ENCODE results near the gene MRPS7. TPM values are rescaled to one million over a fixed set of nuclear protein-coding genes. Genes with fewer than 3 reads are reported as not detected.

The MRPS7 gene
- total RNA-seq, 1 experiment from 2014 or later = 93.7 TPM

DNA sequence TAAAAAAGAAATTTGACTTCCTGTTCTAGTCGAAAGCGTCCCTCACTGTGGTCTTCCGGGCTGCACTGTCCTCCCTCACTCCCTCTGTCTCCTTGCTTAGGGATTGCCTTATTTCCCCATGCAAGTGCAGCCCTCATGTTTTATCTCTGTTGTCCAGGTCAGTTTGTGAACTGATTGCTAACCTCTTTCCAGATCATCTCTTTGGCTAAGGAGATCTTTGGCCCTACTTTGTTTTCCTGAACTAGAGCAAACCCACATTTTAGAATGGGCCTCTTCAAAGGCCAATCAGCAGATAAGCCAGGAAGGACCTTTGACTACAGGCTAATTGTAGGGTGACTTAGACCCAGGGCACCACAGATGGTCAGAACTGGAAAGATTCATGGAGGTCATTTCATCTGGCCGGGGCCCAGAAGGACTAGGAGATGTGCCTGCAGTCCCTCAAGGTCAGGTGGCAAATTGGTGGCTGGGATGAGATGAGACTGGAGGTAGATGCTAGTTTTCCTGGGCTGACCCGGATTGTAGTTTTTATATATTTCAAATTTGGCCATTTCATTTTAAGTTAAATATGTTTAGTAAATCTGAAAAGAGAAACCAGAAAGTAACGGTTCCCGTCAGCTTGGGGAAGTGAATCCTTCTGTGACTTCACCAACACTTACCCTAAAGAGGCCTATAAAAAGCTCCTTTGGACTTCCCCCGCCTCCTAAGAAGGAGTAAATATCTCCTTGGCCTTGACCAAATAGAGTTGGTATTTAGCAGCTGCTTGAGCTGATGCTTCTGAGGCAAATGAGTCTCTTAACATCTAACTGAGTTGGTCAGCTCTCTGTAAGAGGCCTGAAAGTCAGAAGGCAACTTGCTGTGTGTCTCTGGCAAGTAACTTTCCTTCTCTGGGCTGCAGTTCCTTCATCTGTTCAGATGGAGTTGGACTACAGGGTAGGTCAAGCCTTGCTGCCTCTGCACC is 33.8 kb downstream of the MRPS7 start:
- Histone ChIP-seq H3K9ac (ENCODE audit: extremely low read depth, insufficient read length, low read length) (no peak overlapping the region), H3K27me3 (ENCODE audit: insufficient read depth, low read length) (no peaks in the 10 kb centered on the region), H3K23ac (ENCODE audit: insufficient read length, low read depth, low read length) (no peak overlapping the region), H4K91ac (ENCODE audit: insufficient read length, low read depth, low read length) (no peak overlapping the region), H3K79me1 (ENCODE audit: insufficient read depth, low read depth, low read length, poor library complexity, severe bottlenecking) (no peaks in the 10 kb centered on the region), H2BK120ac (ENCODE audit: low read depth, low read length, poor library complexity, severe bottlenecking) (no peak overlapping the region), H3K4me2 (ENCODE audit: insufficient read depth, insufficient read length, low read length) (no peak overlapping the region), H3K23me2 (ENCODE audit: insufficient read length, low read depth, low read length, poor library complexity, severe bottlenecking) (no peaks in the 10 kb centered on the region), H3T11ph (ENCODE audit: low read length) (no peak overlapping the region), H3K4ac (ENCODE audit: low read depth, low read length) (no peak overlapping the region), H3K4me1 (ENCODE audit: insufficient read depth, low read length) (no peaks in the 10 kb centered on the region), H3K56ac (ENCODE audit: insufficient read length, low read depth, low read length) (no peak overlapping the region), H3K14ac (ENCODE audit: insufficient read depth, low read length) (no peak overlapping the region), H2BK5ac (ENCODE audit: insufficient read length, low read length) (no peak overlapping the region), H3K9me3 (ENCODE audit: control insufficient read depth, low read depth, low read length) (no peaks in the 10 kb centered on the region), H4K20me1 (ENCODE audit: control insufficient read depth, insufficient read depth, insufficient read length) (no peaks in the 10 kb centered on the region), H3K18ac (ENCODE audit: insufficient read length, low read depth, low read length) (no peak overlapping the region), H4K8ac (replicated peaks; ENCODE audit: insufficient read length, low read depth, low read length) (no peak overlapping the region), H2AK5ac (ENCODE audit: insufficient read length, low read length) (no peak overlapping the region), H3K79me2 (ENCODE audit: insufficient read depth, low read length) (no peaks in the 10 kb centered on the region), H3K27ac (ENCODE audit: insufficient read length, low read depth, low read length) (no peak overlapping the region), H2BK20ac (ENCODE audit: low read depth, low read length, poor library complexity, severe bottlenecking) (no peak overlapping the region), H2BK15ac (ENCODE audit: low read depth, low read length) (no peak overlapping the region), H2AFZ (ENCODE audit: low read length) (no peak overlapping the region), H2BK12ac (ENCODE audit: insufficient read length, low read depth, low read length) (no peak overlapping the region), H4K5ac (ENCODE audit: insufficient read length, low read depth, low read length) (no peak overlapping the region)
- whole genome bisulfite sequencing (ENCODE audit: extremely low coverage, insufficient read length, low lambda C conversion rate) = no CpG with 5 or more reads among the region's 8 CpGs
- Mint-ChIP-seq H3K36me3 (ENCODE audit: insufficient read depth in 1 of 3, low read depth in 3 of 3) (no peaks in the 10 kb centered on the region), H3K4me1 (no peaks in the 10 kb centered on the region), H3K27me3 (ENCODE audit: low read depth) (no peaks in the 10 kb centered on the region), H3K27ac (no peak overlapping the region), H3K9me3 (no peaks in the 10 kb centered on the region), H3K4me3 (no peak overlapping the region)
- TF ChIP-seq, protein P1, sequence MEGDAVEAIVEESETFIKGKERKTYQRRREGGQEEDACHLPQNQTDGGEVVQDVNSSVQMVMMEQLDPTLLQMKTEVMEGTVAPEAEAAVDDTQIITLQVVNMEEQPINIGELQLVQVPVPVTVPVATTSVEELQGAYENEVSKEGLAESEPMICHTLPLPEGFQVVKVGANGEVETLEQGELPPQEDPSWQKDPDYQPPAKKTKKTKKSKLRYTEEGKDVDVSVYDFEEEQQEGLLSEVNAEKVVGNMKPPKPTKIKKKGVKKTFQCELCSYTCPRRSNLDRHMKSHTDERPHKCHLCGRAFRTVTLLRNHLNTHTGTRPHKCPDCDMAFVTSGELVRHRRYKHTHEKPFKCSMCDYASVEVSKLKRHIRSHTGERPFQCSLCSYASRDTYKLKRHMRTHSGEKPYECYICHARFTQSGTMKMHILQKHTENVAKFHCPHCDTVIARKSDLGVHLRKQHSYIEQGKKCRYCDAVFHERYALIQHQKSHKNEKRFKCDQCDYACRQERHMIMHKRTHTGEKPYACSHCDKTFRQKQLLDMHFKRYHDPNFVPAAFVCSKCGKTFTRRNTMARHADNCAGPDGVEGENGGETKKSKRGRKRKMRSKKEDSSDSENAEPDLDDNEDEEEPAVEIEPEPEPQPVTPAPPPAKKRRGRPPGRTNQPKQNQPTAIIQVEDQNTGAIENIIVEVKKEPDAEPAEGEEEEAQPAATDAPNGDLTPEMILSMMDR (conservative IDR thresholded peaks at IDR 0.05) = no peak
- no peak for DNase-seq
